H9 (cell line): ENCODE measurements around the gene SLC12A3. TPM values are rescaled to one million over a fixed set of nuclear protein-coding genes. Genes with fewer than 3 reads are reported as not detected.

ENCODE experiments used
- DNase-seq: peaks from one replicate; pipeline ENCODE4 v3.0.0-alpha.2; 2017
- H2AFZ ChIP-seq: one replicate; pipeline ENCODE4 v1.6.1; 2013; ENCODE audit warnings: mild to moderate bottlenecking, low read length, control low read depth, moderate library complexity
- H2AK5ac ChIP-seq: 2 replicates; pipeline ENCODE4 v1.6.1; 2013; ENCODE audit warnings: low read length, control low read depth, mixed read lengths; ENCODE audit not compliant: insufficient read length
- H2BK120ac ChIP-seq: one replicate; pipeline ENCODE4 v1.6.1; 2013; ENCODE audit warnings: low read depth, mild to moderate bottlenecking, low read length, control low read depth, inconsistent platforms; ENCODE audit not compliant: poor library complexity, severe bottlenecking
- H2BK12ac ChIP-seq: 2 replicates; pipeline ENCODE4 v1.6.1; 2013; ENCODE audit warnings: low read length, control low read depth, mixed read lengths, low read depth; ENCODE audit not compliant: insufficient read length
- H2BK15ac ChIP-seq: 2 replicates; pipeline ENCODE4 v1.6.1; 2013; ENCODE audit warnings: low read depth, low read length, control low read depth
- H2BK20ac ChIP-seq: one replicate; pipeline ENCODE4 v1.6.1; 2013; ENCODE audit warnings: low read depth, mild to moderate bottlenecking, low read length, control low read depth, inconsistent platforms; ENCODE audit not compliant: poor library complexity, severe bottlenecking
- H2BK5ac ChIP-seq: 2 replicates; pipeline ENCODE4 v1.6.1; 2013; ENCODE audit warnings: low read length, control low read depth, mixed read lengths; ENCODE audit not compliant: insufficient read length
- H3K14ac ChIP-seq: 2 replicates; pipeline ENCODE4 v1.6.1; 2013; ENCODE audit warnings: low read length, control low read depth; ENCODE audit not compliant: insufficient read depth
- H3K18ac ChIP-seq: 2 replicates; pipeline ENCODE4 v1.6.1; 2013; ENCODE audit warnings: low read depth, mild to moderate bottlenecking, mixed read lengths, low read length, control low read depth; ENCODE audit not compliant: insufficient read length
- H3K23ac ChIP-seq: 2 replicates; pipeline ENCODE4 v1.6.1; 2013; ENCODE audit warnings: low read length, control low read depth, mixed read lengths, low read depth; ENCODE audit not compliant: insufficient read length
- H3K23me2 ChIP-seq: 2 replicates; pipeline ENCODE4 v1.6.1; 2013; ENCODE audit warnings: low read depth, mild to moderate bottlenecking, mixed read lengths, low read length, control low read depth; ENCODE audit not compliant: insufficient read length, poor library complexity, severe bottlenecking
- H3K27ac ChIP-seq: 2 replicates; pipeline ENCODE4 v1.5.1; 2013; ENCODE audit warnings: low read length, control low read depth, mixed read lengths, low read depth; ENCODE audit not compliant: insufficient read length
- H3K27me3 ChIP-seq: 2 replicates; pipeline ENCODE4 v1.6.1; 2013; ENCODE audit warnings: low read length, control low read depth, inconsistent platforms; ENCODE audit not compliant: insufficient read depth
- H3K4ac ChIP-seq: 2 replicates; pipeline ENCODE4 v1.6.1; 2013; ENCODE audit warnings: low read depth, mild to moderate bottlenecking, control low read depth, inconsistent platforms, low read length, moderate library complexity
- H3K4me1 ChIP-seq: 2 replicates; pipeline ENCODE4 v1.6.1; 2013; ENCODE audit warnings: low read length, control low read depth, inconsistent platforms; ENCODE audit not compliant: insufficient read depth
- H3K4me2 ChIP-seq: 2 replicates; pipeline ENCODE4 v1.6.1; 2013; ENCODE audit warnings: low read length, control low read depth, mixed read lengths; ENCODE audit not compliant: insufficient read length, insufficient read depth
- H3K56ac ChIP-seq: 2 replicates; pipeline ENCODE4 v1.6.1; 2013; ENCODE audit warnings: low read depth, mild to moderate bottlenecking, mixed read lengths, low read length, control low read depth; ENCODE audit not compliant: insufficient read length
- H3K79me1 ChIP-seq: 2 replicates; pipeline ENCODE4 v1.6.1; 2013; ENCODE audit warnings: low read depth, mild to moderate bottlenecking, moderate library complexity, low read length, control low read depth, inconsistent platforms; ENCODE audit not compliant: insufficient read depth, poor library complexity, severe bottlenecking
- H3K79me2 ChIP-seq: 2 replicates; pipeline ENCODE4 v1.6.1; 2013; ENCODE audit warnings: low read length, control low read depth, inconsistent platforms; ENCODE audit not compliant: insufficient read depth
- H3K9ac ChIP-seq: 2 replicates; pipeline ENCODE4 v1.6.1; 2013; ENCODE audit warnings: low read length, control low read depth, mixed read lengths; ENCODE audit not compliant: insufficient read length; ENCODE audit errors: extremely low read depth
- H3K9me3 ChIP-seq: one replicate; pipeline ENCODE4 v1.6.1; 2013; ENCODE audit warnings: low read depth, low read length, inconsistent platforms; ENCODE audit not compliant: control insufficient read depth
- H3T11ph ChIP-seq: one replicate; pipeline ENCODE4 v1.6.1; 2013; ENCODE audit warnings: mild to moderate bottlenecking, low read length, control low read depth, inconsistent platforms
- H4K20me1 ChIP-seq: one replicate; pipeline ENCODE4 v1.6.1; 2013; ENCODE audit not compliant: control insufficient read depth, insufficient read length, insufficient read depth
- H4K5ac ChIP-seq: 2 replicates; pipeline ENCODE4 v1.6.1; 2013; ENCODE audit warnings: low read depth, mild to moderate bottlenecking, mixed read lengths, low read length, control low read depth; ENCODE audit not compliant: insufficient read length
- H4K8ac ChIP-seq: replicated peaks from 2 replicates; pipeline ENCODE4 v1.6.1; 2013; ENCODE audit warnings: low read length, control low read depth, mixed read lengths, low read depth; ENCODE audit not compliant: insufficient read length
- H4K91ac ChIP-seq: 2 replicates; pipeline ENCODE4 v1.6.1; 2013; ENCODE audit warnings: low read depth, mild to moderate bottlenecking, moderate library complexity, mixed read lengths, low read length, control low read depth; ENCODE audit not compliant: insufficient read length
- H3K27ac Mint-ChIP-seq, 3 experiments: 2 replicates in 2 of 3; 3 replicates in 1 of 3; pipeline ENCODE4 v1.8.0; 2020 to 2021; ENCODE audit warnings: mixed read lengths in 3 of 3, mild to moderate bottlenecking in 1 of 3, moderate library complexity in 1 of 3
- H3K27me3 Mint-ChIP-seq: 2 replicates; pipeline ENCODE4 v1.8.0; 2021; ENCODE audit warnings: low read depth, mild to moderate bottlenecking, moderate library complexity, mixed read lengths
- H3K36me3 Mint-ChIP-seq, 3 experiments: 2 replicates in 2 of 3; 3 replicates in 1 of 3; pipeline ENCODE4 v1.8.0; 2020 to 2021; ENCODE audit warnings: low read depth in 3 of 3, mixed read lengths in 3 of 3; ENCODE audit not compliant: insufficient read depth in 1 of 3
- H3K4me1 Mint-ChIP-seq, 2 experiments: 2 replicates each; pipeline ENCODE4 v1.8.0; 2020; ENCODE audit warnings: mixed read lengths in 2 of 2
- H3K4me3 Mint-ChIP-seq, 2 experiments: 2 replicates in 1 of 2; 3 replicates in 1 of 2; pipeline ENCODE4 v1.8.0; 2020 to 2021; ENCODE audit warnings: mild to moderate bottlenecking in 2 of 2, mixed read lengths in 2 of 2, moderate library complexity in 1 of 2
- H3K9me3 Mint-ChIP-seq, 2 experiments: 2 replicates in 1 of 2; 3 replicates in 1 of 2; pipeline ENCODE4 v1.8.0; 2020; ENCODE audit warnings: mild to moderate bottlenecking in 2 of 2, mixed read lengths in 2 of 2, moderate library complexity in 1 of 2
- CTCF ChIP-seq: fragments of 200-600 bp; sonication (generic); conservative IDR thresholded peaks from 3 replicates; pipeline ENCODE4 v1.8.0; 2021; ENCODE audit warnings: antibody characterized with exemption, mild to moderate bottlenecking
- WGBS: extraction: QIAGEN DNeasy Blood & Tissue Kit; methylation state at CpG from one replicate; pipeline ENCODE4 v1.1.7; 2013; ENCODE audit warnings: missing lambda C conversion rate, low lambda C conversion rate, mixed read lengths; ENCODE audit not compliant: insufficient read length; ENCODE audit errors: extremely low coverage; 5-methylcytosine and 5-hydroxymethylcytosine counted together
- total RNA-seq: library from RNA; stranded (reverse); gene quantifications from 2 replicates; pipeline ENCODE4 v1.2.1, GENCODE V29; 2021

Gene SLC12A3
- total RNA-seq, 1 experiment from 2014 or later, result not detected

GRCh38 chr16:56927471-56927870 lies 62.5 kb downstream of the SLC12A3 start:
- Histone ChIP-seq H3K23ac (no peak overlapping the region), H2AK5ac (no peak overlapping the region), H2BK15ac (no peak overlapping the region), H3K4me2 (no peak overlapping the region), H3K4me1 (peaks cover 3% of the 10 kb centered on the region; the same call in 1 of the 2 replicates), H3K9me3 (no peaks in the 10 kb centered on the region), H3K79me1 (no peaks in the 10 kb centered on the region), H2AFZ (no peak overlapping the region), H2BK120ac (no peak overlapping the region), H3K23me2 (peaks cover 5% of the 10 kb centered on the region), H3K27me3 (no peaks in the 10 kb centered on the region), H4K8ac (no peak overlapping the region), H2BK5ac (no peak overlapping the region), H3K18ac (no peak overlapping the region), H3K79me2 (no peaks in the 10 kb centered on the region; the same call in 1 of the 2 replicates), H2BK20ac (no peak overlapping the region), H3K4ac (no peak overlapping the region), H3K9ac (no peak overlapping the region), H3K56ac (no peak overlapping the region), H3T11ph (no peak overlapping the region), H3K27ac (no peak overlapping the region), H4K20me1 (no peaks in the 10 kb centered on the region), H4K91ac (no peak overlapping the region), H3K14ac (no peak overlapping the region), H4K5ac (no peak overlapping the region), H2BK12ac (no peak overlapping the region)
- Mint-ChIP-seq H3K27ac (no peak overlapping the region), H3K4me1 (peaks cover 10 to 14% of the 10 kb centered on the region in 2 experiments), H3K27me3 (no peaks in the 10 kb centered on the region; the same call in 1 of the 2 replicates), H3K9me3 (no peaks in the 10 kb centered on the region), H3K4me3 (no peak overlapping the region), H3K36me3 (no peaks in the 10 kb centered on the region)
- no peak for DNase-seq
- TF ChIP-seq CTCF, result no peak
- no CpG with 5 or more reads among the region's 2 CpGs for WGBS
